CD4-positive, alpha-beta T cell treated with Interleukin-15 for 4 hours (primary cell): ENCODE measurements around the gene MTERF2.

Source experiments
- DNase-seq: peaks from one replicate; pipeline ENCODE4 v3.0.0-alpha.2; 2020; ENCODE audit warnings: low spot score

MTERF2 gene

DNA sequence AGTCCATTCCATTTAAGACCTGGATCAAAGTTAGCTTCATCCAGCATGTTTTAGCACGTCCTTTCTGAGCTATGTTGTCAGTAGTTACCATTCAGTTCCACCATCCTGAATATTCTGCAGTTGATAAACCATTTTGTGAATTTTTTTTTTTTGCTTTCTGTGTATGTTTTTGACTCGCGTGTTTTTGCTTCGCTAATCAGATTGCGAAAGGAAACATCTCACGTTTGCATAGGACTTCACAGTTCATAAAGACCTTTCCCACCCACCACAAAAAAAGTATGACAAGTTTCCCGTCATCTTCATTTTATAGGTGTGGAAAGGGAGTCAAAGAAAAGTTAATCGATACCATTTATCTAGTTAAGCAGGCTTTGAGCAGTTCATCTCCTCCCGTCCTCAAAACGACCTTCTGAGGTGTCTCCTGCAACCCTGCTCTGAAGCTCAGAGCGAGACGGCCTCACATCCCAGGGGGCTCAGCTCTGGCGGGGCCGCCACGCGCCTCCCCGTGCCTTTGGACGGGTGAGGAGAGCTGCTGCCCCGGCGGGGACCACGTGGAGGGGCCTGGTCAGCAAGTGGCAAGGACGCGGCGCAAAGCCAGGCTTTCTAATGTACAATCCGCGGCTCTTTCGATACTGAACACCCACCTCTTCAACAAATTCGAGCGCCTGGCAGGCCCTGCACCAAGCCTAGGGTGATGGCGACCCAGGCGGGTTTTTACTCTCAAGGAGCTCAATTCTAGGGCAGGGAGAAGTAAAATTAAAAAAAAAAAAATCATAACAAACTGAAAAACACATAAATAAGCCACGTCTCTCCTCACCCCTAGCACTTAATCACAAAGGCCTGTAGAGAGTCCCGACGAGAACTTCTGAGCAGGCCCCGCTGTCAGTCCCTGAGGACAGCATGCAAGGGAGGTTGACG lies 32.2 kb downstream of the MTERF2 start:
- no peak for DNase-seq

DNA sequence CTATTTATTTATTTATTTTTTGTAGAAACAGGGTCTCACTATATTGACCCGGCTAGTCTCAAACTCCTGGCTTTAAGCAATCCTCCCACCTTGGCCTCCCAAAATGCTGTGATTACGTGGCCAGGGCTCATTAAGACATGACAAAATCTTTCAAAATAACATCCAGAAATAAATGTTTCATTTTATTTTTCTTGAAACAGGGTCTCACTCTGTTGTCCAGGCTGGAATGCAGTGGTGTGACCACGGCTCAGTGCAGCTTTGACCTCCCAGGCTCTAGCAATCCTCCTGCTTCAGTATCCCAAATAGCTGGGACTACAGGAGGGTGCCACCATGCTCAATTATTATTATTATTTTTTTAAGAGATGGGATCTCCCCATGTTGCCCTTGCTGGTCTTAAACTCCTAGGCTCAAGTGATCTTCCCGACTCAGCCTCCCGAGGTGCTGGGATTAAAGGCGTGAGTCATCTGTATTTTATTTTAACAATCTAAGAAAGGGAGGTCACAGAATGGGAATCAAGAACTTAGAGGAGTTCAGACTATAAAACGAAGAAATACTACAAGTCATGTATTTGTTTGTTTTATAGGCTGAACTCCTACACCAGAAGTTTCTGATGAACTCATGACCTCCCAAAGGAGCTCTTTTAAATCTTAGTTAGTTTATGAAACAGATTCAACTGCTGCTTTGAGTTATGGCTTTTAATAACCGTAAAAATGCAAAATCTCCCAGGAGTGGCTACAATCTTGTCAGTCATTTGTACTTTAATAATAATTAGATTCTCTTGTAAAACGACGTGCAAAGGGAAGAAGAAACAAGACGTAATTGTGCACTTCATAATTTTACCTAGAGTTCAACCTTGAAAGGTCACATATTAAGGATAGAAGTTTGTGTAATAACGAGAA lies 33.3 kb downstream of the MTERF2 start:
- DNase-seq: no peak

DNA sequence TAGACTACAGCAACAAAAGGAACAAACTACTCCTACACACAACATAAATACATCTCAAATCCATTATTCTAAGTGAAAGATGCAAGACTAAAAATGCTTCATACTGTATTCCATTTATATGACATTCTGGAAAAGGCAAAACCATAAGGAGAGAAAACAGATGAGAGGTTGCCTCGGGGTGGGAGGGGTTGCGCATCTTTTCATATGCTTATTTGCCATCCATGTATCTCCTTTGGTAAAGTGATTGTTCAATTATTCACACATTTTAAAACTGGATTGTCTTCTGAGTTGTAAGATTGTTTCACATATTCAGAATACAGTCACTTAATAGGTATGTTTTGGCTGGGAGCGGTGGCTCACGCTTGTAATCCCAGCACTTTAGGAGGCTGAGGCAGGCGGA lies 36.4 kb downstream of the MTERF2 start:
- DNase-seq: no peak

DNA sequence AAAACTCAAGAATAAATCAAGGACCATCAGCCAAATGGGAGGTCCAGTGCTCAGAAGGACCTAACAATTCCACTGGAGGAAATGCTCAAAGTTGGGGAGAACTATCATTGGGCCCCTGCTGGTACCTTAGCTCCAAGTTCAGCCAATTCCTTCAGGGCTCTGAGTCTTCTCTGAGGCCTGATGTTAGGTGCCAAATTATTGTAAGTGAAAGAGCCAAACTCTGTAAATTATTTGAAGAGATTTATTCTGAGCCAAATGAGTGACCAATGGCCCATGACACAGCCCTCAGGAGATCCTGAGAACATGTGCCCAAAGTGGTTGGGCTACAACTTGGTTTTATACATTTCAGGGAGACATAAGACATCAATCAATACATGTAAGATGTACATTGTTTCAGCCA lies 39.5 kb downstream of the MTERF2 start:
- DNase-seq: no peak

DNA sequence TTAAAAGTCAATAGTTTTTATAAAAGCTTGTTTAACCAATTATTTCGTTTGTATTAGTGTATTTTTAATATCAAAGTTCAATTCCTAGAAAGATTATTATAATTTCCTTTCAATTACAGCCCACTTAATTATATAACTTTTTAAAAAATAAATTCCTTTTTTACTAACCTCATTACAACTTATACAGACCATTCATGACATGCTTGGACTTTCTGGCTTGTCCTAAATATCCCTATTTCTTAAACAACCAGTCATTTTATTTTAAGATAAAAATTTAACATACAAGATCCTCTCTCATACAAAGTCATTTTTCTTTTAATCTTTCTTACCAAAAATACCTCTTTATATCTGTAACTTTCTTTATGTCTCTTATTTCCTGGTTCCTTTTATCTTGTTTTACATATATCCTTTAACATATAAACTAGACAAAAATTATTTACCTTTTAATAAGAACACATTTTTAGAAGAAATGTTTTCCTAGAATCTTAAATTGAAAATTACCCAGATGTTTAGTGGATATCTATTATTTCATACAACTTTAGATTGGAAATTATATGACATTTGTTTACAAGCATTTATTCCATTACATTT lies 41.6 kb downstream of the MTERF2 start:
- DNase-seq: no peak

DNA sequence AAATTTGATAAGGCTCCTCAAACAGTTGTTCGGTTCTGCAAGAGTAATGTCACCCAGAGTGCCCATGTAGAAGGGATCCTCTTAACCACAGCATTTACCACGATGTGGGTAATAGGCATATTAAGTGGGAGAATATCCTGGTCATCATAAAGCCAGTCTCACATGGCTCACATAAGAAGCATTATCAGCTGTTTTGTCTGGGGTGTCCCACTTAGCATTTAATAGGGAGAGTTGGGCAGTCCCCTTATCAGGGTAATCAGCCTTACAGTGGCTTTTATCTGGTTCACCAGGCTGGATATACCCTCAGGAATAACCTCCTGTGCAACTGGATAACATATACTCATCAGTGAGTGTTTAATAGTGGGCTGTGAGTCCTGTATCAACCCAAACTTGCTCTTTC lies 44.2 kb downstream of the MTERF2 start:
- no peak for DNase-seq

DNA sequence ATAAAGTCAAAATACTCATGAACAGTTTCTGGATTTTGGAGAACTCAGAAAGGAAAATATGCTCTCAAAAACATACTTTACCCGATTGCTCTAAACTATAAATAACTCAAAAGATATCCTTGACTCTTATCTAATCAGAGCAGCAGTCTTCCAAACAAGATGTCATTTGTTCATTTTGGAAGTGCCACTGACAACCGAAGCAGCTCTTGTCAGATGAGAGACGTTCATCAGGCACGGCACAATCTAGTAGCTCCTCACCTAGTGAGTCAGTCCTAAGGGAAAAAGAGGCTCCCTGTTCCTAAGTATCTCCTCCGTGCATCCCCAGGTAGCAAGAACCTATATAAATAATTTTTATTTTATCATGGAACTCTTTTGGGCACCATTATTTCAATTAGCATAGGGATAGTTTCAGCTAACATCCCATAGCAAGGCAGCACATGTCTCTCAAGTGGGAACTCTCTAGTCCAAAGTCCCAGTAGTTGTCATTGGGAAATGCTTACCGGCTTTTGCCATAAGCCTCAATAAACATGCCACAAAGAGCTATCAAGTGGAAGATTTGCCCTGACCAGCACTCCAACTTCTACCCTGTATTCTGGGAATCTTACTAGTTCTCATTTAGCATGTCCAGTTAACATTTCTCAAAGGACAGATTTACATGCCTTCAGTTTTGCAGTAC lies 45.3 kb downstream of the MTERF2 start:
- DNase-seq: no peak

DNA sequence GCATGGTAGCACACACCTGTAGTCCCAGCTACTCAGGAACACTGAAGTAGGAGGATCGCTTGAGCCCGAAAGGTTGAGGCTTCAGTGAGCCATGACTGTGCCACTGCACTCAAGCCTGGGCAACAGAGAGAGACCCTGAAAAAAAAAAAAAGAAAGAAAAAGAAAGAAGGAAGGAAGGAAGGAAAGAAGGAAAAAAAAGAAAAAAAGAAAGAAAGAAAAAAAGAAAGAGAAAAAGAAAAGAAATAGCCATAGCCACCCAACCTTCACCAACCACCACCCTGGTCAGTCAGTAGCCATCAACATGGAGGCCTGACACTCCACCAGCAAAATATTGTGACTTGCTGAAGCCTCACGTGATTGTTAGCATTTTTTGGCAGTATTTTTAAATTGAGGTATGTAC lies 52.7 kb downstream of the MTERF2 start:
- no peak for DNase-seq
